GM19324 (cell line): ENCODE results near the gene FREY1.

Experiments
- ATAC-seq: cut with Tn5 transposase; IDR thresholded peaks from one replicate; pipeline ENCODE4 v1.9.1; 2021; ENCODE audit warnings: mild to moderate bottlenecking, moderate library complexity; ENCODE audit not compliant: unreplicated experiment, low FRiP score

Gene FREY1

DNA sequence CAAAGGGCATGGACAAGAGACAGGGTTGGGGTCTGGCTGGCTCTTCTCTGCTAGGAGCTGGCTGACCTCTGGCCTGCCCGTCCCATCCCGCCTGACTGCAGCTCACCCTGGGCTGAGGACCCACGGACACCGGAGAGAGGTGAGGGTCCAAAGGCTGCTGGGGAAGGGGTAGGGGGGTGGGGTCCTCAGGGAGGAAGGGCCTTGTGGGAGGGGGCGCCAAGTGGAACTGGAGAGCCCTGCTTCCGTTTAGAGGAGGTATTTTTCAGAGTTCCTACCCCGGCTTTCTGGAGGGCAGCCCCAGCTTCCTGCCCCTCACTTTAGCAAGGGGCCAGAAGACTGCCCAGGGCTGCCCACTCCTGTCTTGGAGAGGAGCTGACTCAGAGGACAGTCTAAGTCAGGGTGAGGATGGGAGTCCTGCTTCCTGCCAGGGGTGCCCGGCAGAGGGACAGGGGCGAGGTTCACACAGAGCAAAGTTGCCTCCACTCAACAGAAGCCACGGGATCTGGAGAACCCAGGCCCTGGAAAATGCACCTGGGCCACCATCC is 22.5 kb upstream of the FREY1 start:
- peak; percentile 16 for ATAC-seq

DNA sequence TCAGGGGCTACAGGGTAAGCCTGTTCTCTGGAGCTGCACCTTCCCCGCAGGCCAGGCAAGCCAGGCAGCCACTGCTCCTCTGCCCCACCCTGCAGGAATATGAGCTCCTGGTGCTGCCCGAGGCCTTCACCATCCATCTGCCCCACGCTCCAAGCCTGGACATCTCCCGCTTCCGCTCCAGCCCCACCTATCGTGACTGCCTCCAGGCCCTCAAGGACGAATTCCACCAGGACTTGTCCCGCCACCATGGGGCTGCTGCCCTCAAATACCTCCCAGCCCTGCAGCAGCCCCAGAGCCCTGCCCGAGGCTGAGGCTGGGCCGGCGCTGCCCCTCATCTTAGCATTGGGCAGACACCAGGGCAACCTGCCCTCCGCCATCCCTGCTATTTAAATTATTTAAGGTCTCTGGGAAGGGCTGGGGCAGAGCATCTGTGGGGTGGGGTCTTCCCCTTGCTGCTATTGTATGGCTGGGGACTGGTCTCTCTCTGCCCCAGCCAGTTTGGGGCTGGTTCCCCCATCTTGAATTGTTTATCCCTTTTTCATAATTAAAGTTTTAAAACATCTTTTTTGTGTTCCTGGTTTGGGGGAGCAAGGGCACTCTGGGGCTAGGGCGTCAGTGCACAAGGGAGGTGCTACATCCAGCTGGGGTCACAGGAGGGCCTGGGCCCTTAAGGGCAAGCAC is 21.6 kb upstream of the FREY1 start:
- ATAC-seq = no peak

DNA sequence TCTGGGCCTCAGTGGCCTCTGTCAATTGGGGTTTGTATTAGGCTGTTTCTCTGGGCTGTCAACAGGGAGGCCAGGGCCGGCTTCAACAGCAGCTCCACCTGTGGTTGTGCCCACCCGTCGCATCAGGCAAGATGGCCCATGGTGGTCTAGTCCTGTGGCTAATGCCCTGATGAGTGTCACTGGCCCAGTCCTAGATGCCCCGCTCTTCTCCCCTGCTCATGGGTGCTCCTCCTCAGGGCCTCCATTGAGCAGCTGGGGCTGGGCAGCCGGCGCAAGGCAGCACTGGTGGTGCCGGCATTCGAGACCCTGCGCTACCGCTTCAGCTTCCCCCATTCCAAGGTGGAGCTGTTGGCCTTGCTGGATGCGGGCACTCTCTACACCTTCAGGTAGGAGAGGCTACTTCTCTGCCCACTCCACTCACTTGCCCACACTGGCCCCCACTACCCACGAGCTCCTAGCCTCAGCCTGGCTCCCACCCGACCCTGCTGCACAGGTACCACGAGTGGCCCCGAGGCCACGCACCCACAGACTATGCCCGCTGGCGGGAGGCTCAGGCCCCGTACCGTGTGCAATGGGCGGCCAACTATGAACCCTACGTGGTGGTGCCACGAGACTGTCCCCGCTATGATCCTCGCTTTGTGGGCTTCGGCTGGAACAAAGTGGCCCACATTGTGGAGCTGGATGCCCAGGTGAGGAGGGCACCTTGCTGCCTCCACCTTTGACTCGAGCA is 20.8 kb upstream of the FREY1 start:
- ATAC-seq = no peak

DNA sequence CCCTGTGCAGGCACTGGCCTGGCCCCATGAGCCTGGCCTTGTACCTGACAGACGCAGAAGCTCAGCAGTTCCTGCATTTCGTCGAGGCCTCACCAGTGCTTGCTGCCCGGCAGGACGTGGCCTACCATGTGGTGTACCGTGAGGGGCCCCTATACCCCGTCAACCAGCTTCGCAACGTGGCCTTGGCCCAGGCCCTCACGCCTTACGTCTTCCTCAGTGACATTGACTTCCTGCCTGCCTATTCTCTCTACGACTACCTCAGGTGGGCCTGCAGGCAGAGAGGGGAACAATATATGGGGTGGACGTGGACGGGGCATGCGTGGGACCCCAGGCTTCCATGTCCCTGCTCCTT is 20.2 kb upstream of the FREY1 start:
- no peak for ATAC-seq

DNA sequence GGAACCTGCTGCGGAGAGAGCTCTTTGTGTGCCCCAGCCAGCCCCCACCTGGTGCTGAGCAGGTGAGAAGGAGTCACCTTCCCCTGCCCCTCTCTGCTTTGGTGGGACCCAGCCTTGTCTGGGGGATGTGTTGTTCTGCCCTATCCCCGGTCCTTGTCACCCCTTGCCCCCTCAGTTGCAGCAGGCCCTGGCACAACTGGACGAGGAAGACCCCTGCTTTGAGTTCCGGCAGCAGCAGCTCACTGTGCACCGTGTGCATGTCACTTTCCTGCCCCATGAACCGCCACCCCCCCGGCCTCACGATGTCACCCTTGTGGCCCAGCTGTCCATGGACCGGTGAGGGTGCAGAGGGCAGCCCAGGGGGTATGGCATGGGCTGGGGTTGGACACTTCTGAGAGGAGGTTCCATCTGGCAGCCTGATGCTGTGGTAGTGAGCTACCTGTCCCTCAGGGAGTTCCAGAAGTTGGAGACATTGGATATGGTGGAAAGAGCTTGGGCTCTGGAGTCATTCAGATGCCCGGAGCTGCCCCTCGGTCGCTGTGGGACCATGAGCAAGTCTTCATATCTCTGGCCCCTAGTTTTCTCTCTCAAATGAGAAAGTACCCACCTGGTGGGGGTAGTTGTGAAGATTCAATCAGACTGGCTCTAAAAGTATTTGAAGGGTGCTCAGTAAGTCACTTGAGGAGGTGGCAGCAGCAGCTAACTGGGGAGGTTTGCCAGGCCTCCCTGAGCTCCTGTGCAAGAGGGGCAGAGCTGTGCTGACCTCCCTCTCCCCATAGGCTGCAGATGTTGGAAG is 19.7 kb upstream of the FREY1 start:
- no peak for ATAC-seq

DNA sequence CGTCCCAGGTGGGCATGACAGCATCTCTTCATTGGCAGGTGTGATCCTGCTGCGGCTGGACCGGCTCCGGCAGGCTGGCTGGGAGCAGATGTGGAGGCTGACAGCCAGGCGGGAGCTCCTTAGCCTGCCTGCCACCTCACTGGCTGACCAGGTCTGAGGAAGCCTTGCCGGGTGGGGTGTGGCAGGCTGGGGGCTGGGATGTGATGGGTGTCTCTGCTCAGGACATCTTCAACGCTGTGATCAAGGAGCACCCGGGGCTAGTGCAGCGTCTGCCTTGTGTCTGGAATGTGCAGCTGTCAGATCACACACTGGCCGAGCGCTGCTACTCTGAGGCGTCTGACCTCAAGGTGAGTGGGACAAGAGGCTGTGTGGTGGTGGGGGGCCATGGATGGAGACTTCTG is 18.9 kb upstream of the FREY1 start:
- ATAC-seq = no peak

DNA sequence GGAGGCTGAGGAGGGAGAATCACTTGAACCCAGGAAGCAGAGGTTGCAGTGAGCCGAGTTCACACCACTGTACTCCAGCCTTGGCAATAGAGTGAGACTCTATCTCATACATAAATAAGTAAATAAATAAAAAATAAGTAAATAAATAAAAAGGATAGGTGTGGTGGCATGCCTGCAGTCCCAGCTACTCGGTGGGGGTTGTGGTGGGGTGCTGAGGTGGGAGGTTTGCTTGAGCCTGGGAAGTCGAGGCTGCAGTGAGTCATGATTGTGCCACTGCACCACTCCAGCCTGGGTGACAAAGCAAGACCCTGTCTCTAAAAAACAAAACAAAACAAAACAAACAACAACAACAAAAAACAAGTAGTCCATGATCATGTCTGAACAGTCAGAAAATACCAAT is 18.5 kb upstream of the FREY1 start:
- ATAC-seq = no peak

DNA sequence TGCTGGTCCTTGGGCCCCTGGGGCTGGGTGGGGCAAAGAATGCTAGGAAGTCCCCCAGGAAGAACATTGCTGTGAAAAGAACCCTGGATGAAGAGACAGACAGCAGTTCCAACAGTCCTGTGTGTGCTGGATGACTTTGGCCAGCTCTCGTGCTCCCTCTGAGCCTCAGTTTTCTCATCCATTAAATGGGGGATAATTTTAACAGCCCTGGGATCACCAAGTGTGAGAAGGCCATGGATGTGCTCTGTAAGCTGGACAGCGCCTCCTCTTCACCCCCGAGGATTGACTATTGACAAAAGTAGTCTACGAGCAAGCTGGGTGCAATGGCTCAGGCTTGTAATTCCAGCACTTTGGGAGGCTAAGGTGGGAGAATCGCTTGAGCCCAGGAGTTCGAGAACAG is 17.9 kb upstream of the FREY1 start:
- ATAC-seq = no peak

DNA sequence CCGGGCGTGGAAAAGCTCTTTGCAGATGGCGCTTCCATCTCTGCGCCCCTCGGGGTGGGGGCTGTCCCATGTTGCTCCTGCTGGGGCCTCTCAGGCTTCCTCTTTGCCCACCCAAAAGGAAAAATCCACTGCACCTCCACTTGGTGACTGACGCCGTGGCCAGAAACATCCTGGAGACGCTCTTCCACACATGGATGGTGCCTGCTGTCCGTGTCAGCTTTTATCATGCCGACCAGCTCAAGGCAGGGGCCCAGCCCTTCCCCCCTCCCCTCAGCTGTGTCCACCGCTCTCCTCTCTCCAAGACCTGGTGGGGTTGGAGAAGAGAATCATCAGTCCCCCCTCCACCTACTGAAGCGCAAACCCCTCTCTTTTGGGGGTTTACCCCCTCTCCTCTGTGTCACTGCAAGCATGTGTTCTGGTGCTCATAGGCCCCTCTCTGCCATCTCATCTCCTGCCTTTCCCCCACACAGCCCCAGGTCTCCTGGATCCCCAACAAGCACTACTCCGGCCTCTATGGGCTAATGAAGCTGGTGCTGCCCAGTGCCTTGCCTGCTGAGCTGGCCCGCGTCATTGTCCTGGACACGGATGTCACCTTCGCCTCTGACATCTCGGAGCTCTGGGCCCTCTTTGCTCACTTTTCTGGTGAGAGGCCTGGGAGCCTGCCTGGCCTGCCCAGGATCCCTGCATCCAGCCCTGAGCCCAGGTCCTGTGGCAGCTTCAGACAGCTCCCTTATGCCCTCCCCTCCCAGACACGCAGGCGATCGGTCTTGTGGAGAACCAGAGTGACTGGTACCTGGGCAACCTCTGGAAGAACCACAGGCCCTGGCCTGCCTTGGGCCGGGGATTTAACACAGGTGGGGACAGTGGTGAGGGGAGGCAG is 17.2 kb upstream of the FREY1 start:
- no peak for ATAC-seq

DNA sequence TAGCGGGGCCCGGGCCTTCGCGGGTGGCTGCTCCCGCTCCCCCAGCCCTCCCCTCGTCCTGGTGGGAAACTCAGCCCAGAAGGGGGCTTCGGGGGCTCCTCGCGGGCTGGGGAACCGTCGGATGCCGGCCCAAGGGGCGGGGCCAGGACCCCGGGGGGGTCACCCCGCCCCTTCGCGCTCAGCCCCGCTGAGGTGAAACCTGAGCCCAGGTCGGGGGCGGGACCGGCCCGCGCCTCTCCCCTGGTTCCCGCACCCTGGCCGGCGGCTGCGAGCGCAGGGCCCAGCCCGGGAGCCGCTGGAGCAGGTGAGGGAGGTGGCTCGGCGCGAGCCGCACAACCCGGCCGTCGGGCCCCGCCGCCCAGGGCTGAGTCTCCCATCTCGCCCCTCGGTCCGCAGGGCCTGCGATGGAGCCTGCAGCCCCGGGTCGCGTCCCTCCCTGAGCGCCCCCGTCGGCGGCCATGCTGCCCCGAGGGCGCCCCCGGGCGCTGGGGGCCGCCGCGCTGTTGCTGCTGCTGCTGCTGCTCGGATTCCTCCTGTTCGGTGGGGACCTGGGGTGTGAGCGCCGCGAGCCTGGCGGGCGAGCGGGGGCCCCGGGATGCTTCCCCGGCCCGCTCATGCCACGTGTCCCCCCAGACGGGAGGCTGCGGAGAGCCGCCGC is 15.5 kb upstream of the FREY1 start, which contains the start of gene LARGE2:
LARGE2 (plus strand) TSS at position 232 of the 658 bp plus-strand sequence; CDS start at position 459, 227 bp downstream.
- no peak for ATAC-seq

DNA sequence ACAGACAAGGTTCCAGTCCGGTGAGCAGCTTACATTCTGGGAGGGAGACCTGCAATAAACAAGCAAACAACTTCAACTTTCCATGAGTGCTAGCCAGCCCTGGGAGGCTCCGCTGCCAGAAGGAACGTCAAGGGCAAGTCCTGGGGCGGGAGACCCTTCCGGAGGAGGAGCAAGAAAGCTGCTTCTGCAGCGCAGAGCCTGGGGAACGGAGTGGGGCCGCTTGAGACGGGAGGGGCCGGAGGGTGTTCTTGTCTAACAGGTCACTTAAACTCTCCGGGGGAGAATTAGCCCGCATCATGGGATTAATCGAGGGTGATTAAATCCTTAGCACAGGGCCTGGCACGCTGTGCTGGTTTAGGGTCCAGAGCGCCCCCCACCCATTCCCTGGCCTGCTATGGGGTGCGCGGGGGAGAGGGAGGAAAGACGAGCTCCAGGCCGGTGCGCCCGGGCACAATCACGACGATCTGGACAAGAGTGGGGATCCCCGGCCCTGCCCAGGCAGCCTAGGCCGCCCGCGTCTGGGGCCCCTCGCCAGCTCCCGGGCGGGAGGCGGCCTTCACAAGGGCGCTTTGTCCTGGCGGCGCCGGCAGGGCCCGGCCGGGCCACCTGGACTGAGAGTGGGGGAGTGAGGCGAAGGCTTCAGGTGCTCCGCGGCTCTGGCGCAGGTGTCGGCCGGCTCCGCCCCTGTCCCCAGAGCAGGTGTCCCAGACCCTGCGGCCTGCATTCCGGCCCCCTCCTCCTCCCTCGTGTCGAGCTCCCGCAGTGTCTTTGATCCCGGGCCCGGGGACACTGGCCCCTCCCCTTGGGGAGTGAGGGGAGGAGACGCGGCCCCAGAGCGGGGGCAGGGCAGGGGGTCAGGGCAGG is 14.7 kb upstream of the FREY1 start:
- ATAC-seq = no peak

DNA sequence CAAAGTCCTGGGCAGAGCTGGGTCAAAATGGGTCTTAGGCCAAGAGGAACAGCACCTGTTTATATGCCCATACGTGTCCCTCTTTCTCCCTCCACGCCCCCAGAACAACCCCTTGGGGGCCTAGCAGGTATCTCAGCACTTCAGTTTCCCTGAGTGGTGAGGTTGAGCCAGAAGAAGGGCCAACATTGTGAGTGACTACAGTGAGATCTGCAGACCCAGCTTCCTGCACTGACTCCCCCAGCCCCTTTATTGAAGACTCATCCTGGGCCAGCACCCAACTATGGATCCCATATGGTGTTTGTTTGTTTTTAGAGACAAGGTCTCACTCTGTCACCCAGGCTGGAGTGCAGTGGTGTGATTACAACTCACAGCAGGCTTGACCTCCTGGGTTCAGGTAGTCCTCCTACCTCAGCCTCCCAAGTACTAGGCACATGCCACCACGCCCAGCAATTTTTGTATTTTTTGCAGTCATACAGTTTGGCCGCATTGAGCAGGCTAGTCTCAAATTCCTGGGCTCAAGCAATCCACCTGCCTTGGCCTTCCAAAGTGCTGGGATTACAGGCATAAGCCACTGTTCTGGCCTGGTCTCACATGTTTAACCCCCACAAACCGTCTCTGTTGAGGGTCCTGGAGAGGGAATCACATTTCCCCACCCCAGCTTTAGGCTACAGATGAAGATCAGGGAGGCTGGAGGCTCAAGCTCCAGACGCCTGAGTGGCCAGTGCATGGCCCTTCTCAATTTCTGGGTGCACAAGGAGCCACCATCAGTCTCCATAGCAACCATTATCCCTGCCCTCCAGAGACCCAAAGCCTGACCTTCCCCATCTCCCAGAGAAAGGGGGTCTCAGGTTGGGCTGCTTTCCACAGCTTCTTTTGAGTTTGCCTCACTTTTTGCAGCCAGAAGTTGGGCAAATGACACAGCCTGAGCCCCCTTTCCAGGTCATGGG is 13.7 kb upstream of the FREY1 start:
- ATAC-seq = no peak

DNA sequence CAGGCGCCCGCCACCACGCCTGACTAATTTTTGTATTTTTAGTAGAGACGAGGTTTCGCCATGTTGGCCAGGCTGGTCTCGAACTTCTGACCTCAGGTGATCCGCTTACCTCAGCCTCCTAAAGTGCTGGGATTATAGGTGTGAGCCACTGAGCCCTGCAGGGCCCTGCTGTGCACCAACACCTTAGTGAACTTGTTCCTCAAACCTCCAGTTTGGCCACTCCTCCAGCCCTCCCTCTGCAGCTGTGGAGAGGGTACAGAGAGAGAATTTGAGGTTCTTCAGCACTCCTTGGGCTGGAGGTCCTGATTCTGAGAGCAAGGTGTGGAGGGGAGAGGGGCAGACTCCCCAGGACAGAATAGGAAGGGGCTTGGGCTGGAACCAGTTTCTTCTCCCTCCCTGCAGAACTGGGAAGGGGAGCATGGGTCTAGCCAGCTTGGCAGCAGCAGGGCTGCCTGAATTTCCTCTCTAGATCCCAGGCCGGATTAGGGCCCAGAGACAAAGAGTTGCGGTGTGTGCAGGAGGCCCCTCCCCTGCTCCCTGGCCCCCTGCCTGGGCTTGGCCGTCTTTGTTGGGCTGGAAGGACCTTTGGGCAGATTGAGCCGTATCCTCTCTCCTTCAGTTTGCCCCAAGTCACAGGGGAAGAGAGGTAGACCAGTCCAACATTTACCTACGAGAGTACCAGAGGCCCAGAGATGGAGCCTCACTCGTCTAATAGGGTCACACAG is 12.9 kb upstream of the FREY1 start:
- no peak for ATAC-seq

DNA sequence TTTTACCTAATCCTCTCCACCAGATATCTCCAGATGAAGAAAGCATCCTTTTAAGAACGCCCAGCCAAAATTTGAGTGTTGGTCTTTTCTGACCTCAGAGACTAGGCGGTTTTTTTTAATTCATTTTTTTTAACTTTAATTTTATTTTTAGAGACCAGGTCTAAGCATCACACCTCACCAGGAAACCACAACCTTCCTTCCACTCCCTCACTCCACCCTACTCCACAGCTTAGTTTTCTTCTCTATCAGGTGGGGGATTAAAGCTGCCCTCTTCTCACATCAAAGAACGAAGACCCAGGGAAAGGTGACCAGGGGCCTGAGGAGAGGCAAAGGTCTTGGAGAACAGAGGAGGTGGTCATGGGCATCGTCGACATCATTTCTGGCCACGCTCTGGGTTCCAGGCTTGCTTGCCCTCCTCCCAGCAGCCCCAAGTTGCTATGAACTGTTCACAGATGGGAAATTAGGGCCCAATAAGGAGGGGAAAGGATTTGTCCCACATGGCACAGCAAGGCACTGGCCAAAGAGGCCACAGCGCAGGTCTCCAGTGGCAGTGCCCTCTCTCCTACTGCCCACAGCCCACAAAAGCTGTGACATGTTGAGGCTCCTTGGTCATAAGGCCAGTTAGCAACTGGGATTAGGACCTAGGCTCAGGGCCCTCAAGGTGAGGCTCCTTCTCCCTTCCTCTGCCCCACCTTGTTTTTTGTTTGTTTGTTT is 12.0 kb upstream of the FREY1 start:
- ATAC-seq = no peak

DNA sequence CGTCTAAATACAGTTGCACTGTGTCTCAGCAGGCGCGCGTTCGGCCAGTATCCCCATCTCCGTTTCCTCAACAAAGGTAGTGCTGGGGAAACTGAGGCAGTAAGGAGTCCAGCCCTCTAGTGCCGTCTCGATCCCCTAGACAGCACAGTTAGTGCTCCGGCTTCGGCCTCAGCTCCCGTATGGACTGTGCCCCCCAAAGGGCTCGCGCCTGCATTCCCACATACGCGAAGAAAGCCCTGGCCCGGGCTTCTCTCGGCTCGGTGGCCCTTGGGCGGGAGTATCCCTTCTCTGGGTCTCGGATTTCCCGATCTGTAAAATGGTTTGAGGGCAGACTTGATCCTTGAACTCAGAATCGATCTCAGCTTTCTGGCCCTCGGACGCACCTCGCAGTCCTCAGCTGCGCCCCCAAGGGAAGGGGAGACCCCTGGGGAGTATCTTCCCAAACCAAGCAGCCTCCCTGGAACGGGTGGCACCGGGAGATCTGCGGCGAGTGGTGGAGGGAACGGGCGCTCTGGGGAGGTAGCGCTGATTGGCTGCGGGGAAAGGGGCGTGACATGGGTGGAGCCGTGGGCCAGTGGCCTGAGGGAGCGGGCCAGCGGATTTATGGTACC is 11.4 kb upstream of the FREY1 start:
- ATAC-seq = peak; percentile 34
